ENCODE results near the gene BCLAF3. TPM values are rescaled to one million over a fixed set of nuclear protein-coding genes. Genes with fewer than 3 reads are reported as not detected.

Gene BCLAF3
- total RNA-seq, 4 donors from 2014 or later, result 7.0 to 10.0 (median 8.7) TPM

DNA sequence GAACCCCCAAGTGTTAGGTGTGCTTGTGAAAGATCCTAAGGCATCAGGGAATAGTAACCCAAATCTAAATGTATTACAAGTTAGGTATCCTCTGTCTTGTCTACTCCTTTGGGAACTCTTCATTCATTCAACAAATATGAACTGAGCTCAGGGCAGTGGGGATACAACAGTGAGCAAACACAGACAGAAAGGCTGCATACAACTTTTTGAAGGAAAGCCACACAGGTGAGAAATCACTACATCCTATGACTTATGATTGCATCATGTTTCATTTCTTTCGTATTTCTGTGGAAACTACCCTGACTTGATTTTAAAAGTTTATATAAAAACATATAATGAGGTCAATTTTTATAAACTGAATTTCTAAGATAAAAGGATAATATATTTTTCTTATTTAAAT, 43.2 kb downstream of the BCLAF3 start:
- no peaks in the 10 kb centered on the region for H3K4me1 ChIP-seq
- DNase-seq (ENCODE audit: extremely low spot score), result no peak
- 83% methylated on average over 1 of the region's 1 CpG for WGBS
- no peak overlapping the region for H3K27ac ChIP-seq (replicated peaks in 1 of 4)
- no peaks in the 10 kb centered on the region for H3K27me3 ChIP-seq
- H3K9me3 ChIP-seq, result no peaks in the 10 kb centered on the region
- intact Hi-C loops (cut with DNase I), result no loop called here
- no peak overlapping the region for H3K4me3 ChIP-seq
- no peak for TF ChIP-seq EP300 (IDR thresholded peaks at IDR 0.05)
- no peak for TF ChIP-seq POLR2AphosphoS5 (IDR thresholded peaks at IDR 0.05)
- TF ChIP-seq, protein P1, sequence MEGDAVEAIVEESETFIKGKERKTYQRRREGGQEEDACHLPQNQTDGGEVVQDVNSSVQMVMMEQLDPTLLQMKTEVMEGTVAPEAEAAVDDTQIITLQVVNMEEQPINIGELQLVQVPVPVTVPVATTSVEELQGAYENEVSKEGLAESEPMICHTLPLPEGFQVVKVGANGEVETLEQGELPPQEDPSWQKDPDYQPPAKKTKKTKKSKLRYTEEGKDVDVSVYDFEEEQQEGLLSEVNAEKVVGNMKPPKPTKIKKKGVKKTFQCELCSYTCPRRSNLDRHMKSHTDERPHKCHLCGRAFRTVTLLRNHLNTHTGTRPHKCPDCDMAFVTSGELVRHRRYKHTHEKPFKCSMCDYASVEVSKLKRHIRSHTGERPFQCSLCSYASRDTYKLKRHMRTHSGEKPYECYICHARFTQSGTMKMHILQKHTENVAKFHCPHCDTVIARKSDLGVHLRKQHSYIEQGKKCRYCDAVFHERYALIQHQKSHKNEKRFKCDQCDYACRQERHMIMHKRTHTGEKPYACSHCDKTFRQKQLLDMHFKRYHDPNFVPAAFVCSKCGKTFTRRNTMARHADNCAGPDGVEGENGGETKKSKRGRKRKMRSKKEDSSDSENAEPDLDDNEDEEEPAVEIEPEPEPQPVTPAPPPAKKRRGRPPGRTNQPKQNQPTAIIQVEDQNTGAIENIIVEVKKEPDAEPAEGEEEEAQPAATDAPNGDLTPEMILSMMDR (IDR thresholded peaks at IDR 0.05), result no peak
- no peak for TF ChIP-seq POLR2A (IDR thresholded peaks at IDR 0.05; ENCODE audit: low read depth)
- peaks cover 0 to 13% (median 0%) of the 10 kb centered on the region in 4 donors for H3K36me3 ChIP-seq

Small RNA genes within 50 kb of the gene (small RNA-seq; reads per million reads assigned to genes)
- gene MIR23C, result 0.33 to 1.2 (median 0.37) reads per million in 3 donors
- gene RF00019, result 0 reads per million in 3 donors

Other genes with a start within 250 kb of the BCLAF3 start
- gene SH3KBP1, start 103.5 kb downstream of the BCLAF3 start, total RNA-seq, result 10 to 100 TPM; 10.4 to 14.2 (median 11.7) TPM
- under 1 TPM; 0.19 to 0.83 (median 0.44) TPM for gene MAP7D2, start 125.8 kb upstream of the BCLAF3 start, total RNA-seq
- 10 to 100 TPM; 45.2 to 55.0 (median 46.9) TPM for gene EIF1AX, start 150.8 kb upstream of the BCLAF3 start, total RNA-seq